ENCODE measurements around the gene DOC2A.
A peak's percentile ranks its signal among the peaks of the same experiment; 100 is the strongest.

DOC2A gene

GRCh38 chr16:29984764-29985147 is 26.1 kb downstream of the DOC2A start:
- Histone ChIP-seq H3K9me3 (replicated peaks in 1 of 11) (no peaks in the 10 kb centered on the region), H4K20me1 (peaks cover 0 to 90% (median 10%) of the 10 kb centered on the region in 11 experiments; a peak in 11 of 22 replicates), H3K27ac (no peak overlapping the region), H3K4me2 (no peak overlapping the region), H3K27me3 (no peaks in the 10 kb centered on the region), H3K9ac (peak overlapping the region in 1 of 11 experiments; percentile 41; a peak in 1 of 22 replicates), H3K4me3 (no peak overlapping the region), H3K4me1 (no peaks in the 10 kb centered on the region), H3K36me3 (peaks cover 100% of the 10 kb centered on the region in 11 experiments)
- TF ChIP-seq Cebpa-rat (IDR thresholded peaks at IDR 0.05) = no peak

GRCh38 chr16:29984137-29984763 is 26.6 kb downstream of the DOC2A start:
- no peak overlapping the region for H3K4me2 ChIP-seq
- H3K27me3 ChIP-seq = no peaks in the 10 kb centered on the region
- H3K36me3 ChIP-seq = peaks cover 100% of the 10 kb centered on the region in 11 experiments
- H3K4me1 ChIP-seq = no peaks in the 10 kb centered on the region
- no peak for TF ChIP-seq Cebpa-rat (IDR thresholded peaks at IDR 0.05)
- peaks cover 0 to 90% (median 8%) of the 10 kb centered on the region in 11 experiments; a peak in 12 of 22 replicates for H4K20me1 ChIP-seq
- no peak overlapping the region for H3K4me3 ChIP-seq
- no peaks in the 10 kb centered on the region for H3K9me3 ChIP-seq (replicated peaks in 1 of 11)
- 0 out of 22 replicates have a peak overlapping the region, but pooled peaks of 1 of the 11 experiments have one; percentile 7 for H3K27ac ChIP-seq
- peak overlapping the region in 4 of 11 experiments; percentile 19 to 51 (median 32); a peak in 4 of 22 replicates for H3K9ac ChIP-seq

- H3K9ac ChIP-seq = peak overlapping the region in 4 of 11 experiments; percentile 11 to 51 (median 20); a peak in 3 of 22 replicates
- H3K9me3 ChIP-seq (replicated peaks in 1 of 11) = no peaks in the 10 kb centered on the region
- peaks cover 0 to 3% (median under 1%) of the 10 kb centered on the region in 10 experiments; a peak in 5 of 20 replicates for H3K4me1 ChIP-seq
- H3K4me2 ChIP-seq = no peak overlapping the region
- peaks cover 100% of the 10 kb centered on the region in 11 experiments for H3K36me3 ChIP-seq
- H3K27ac ChIP-seq = 0 out of 22 replicates have a peak overlapping the region, but pooled peaks of 1 of the 11 experiments have one; percentile 7
- TF ChIP-seq Cebpa-rat (IDR thresholded peaks at IDR 0.05) = no peak
- no peaks in the 10 kb centered on the region for H3K27me3 ChIP-seq
- no peak overlapping the region for H3K4me3 ChIP-seq
- H4K20me1 ChIP-seq = peaks cover 0 to 91% (median 15%) of the 10 kb centered on the region in 11 experiments; a peak in 17 of 22 replicates
Observed at GRCh38 chr16:29983420-29984136, 27.2 kb downstream of the DOC2A start.

- Histone ChIP-seq H3K27me3 (no peaks in the 10 kb centered on the region), H3K36me3 (peaks cover 100% of the 10 kb centered on the region in 11 experiments), H3K9ac (peak overlapping the region in 1 of 11 experiments; percentile 19; a peak in 1 of 22 replicates)
Observed at GRCh38 chr16:29982560-29983419, 28.0 kb downstream of the DOC2A start.

GRCh38 chr16:29978564-29979270 is 32.1 kb downstream of the DOC2A start:
- TF ChIP-seq Cebpa-rat (IDR thresholded peaks at IDR 0.05) = no peak
- Histone ChIP-seq H3K4me1 (peaks cover 36 to 45% (median 41%) of the 10 kb centered on the region in 10 experiments), H3K36me3 (peaks cover 64 to 71% (median 67%) of the 10 kb centered on the region in 11 experiments), H3K27me3 (no peaks in the 10 kb centered on the region), H3K4me2 (peak overlapping the region in 2 of 11 experiments; percentile 11 to 99; a peak in 3 of 22 replicates), H3K9ac (peak overlapping the region in 1 of 11 experiments; percentile 4; a peak in 1 of 22 replicates), H3K27ac (no peak overlapping the region), H3K4me3 (no peak overlapping the region), H4K20me1 (peaks cover 32 to 84% (median 52%) of the 10 kb centered on the region in 11 experiments), H3K9me3 (replicated peaks in 1 of 11) (no peaks in the 10 kb centered on the region)

More at GRCh38 chr16:29982560-29983419, 28.0 kb downstream of the DOC2A start:
- Histone ChIP-seq H4K20me1 (peaks cover 0 to 91% (median 23%) of the 10 kb centered on the region in 11 experiments; a peak in 18 of 22 replicates), H3K4me2 (no peak overlapping the region), H3K9me3 (replicated peaks in 1 of 11) (no peaks in the 10 kb centered on the region), H3K27ac (no peak overlapping the region), H3K4me3 (no peak overlapping the region), H3K4me1 (peaks cover 0 to 11% (median 8%) of the 10 kb centered on the region in 10 experiments; a peak in 15 of 20 replicates)
- TF ChIP-seq Cebpa-rat (IDR thresholded peaks at IDR 0.05) = no peak

- TF ChIP-seq Cebpa-rat (IDR thresholded peaks at IDR 0.05) = no peak
- no peaks in the 10 kb centered on the region for H3K27me3 ChIP-seq
- peaks cover 0 to 2% (median 1%) of the 10 kb centered on the region in 11 experiments; a peak in 10 of 22 replicates for H3K9me3 ChIP-seq (replicated peaks in 1 of 11)
- H3K27ac ChIP-seq = no peak overlapping the region
- H3K4me1 ChIP-seq = peaks cover 36 to 45% (median 42%) of the 10 kb centered on the region in 10 experiments
- peak overlapping the region in 8 of 11 experiments; percentile 11 to 99 (median 99); a peak in 7 of 22 replicates for H3K4me2 ChIP-seq
- H3K4me3 ChIP-seq = no peak overlapping the region
- H3K36me3 ChIP-seq = peaks cover 58 to 65% (median 61%) of the 10 kb centered on the region in 11 experiments
- no peak overlapping the region; a peak in 1 of 22 replicates for H3K9ac ChIP-seq
- peaks cover 32 to 78% (median 52%) of the 10 kb centered on the region in 11 experiments for H4K20me1 ChIP-seq
Observed at GRCh38 chr16:29978081-29978480, 32.7 kb downstream of the DOC2A start.

GRCh38 chr16:29977063-29977825 is 33.6 kb downstream of the DOC2A start:
- H4K20me1 ChIP-seq = peaks cover 32 to 69% (median 50%) of the 10 kb centered on the region in 11 experiments
- peaks cover 36 to 53% (median 48%) of the 10 kb centered on the region in 10 experiments for H3K4me1 ChIP-seq
- H3K4me2 ChIP-seq = peak overlapping the region; percentile 96 to 100 (median 99)
- peak overlapping the region in 3 of 10 experiments; percentile 92 to 99 (median 99); a peak in 2 of 20 replicates for H3K4me3 ChIP-seq
- peak overlapping the region in 8 of 11 experiments; percentile 7 to 95 (median 94); a peak in 9 of 22 replicates for H3K9ac ChIP-seq
- no peak for TF ChIP-seq Cebpa-rat (IDR thresholded peaks at IDR 0.05)
- H3K27ac ChIP-seq = 0 out of 22 replicates have a peak overlapping the region, but pooled peaks of 1 of the 11 experiments have one; percentile 19
- peaks cover 53 to 65% (median 60%) of the 10 kb centered on the region in 11 experiments for H3K36me3 ChIP-seq
- peaks cover 0 to 9% (median 5%) of the 10 kb centered on the region in 11 experiments; a peak in 10 of 22 replicates for H3K9me3 ChIP-seq (replicated peaks in 1 of 11)
- H3K27me3 ChIP-seq = no peaks in the 10 kb centered on the region

Data from BLaER1 treated with 17β-estradiol and CSF1 and Interleukin-3, amounts not matched to agents 10 nM and 100 nM (cell line).